ENCODE results near the gene ARIH2.

Gene ARIH2

DNA sequence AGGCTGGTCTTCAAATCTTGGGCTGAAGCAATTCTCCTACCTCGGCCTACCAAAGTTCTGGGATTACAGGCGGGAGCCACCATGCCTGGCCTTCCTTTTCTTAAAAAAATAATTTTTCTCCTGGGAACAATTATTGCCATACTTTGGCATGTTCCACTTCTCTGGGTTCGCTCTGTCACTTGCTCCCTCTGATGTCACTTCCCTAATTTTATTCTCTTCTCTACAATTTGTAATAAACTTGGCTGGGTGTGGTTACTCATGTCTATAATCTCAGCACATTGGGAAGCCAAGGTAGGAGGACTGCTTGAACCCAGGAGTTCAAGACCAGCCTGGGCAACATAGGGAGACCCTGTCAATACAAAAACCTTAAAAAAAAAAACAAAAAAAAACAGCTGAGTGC, 116.6 kb downstream of the ARIH2 start:
- TF ChIP-seq, protein P1, sequence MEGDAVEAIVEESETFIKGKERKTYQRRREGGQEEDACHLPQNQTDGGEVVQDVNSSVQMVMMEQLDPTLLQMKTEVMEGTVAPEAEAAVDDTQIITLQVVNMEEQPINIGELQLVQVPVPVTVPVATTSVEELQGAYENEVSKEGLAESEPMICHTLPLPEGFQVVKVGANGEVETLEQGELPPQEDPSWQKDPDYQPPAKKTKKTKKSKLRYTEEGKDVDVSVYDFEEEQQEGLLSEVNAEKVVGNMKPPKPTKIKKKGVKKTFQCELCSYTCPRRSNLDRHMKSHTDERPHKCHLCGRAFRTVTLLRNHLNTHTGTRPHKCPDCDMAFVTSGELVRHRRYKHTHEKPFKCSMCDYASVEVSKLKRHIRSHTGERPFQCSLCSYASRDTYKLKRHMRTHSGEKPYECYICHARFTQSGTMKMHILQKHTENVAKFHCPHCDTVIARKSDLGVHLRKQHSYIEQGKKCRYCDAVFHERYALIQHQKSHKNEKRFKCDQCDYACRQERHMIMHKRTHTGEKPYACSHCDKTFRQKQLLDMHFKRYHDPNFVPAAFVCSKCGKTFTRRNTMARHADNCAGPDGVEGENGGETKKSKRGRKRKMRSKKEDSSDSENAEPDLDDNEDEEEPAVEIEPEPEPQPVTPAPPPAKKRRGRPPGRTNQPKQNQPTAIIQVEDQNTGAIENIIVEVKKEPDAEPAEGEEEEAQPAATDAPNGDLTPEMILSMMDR (IDR thresholded peaks at IDR 0.05; ENCODE audit: low read depth, low read length, missing control alignments): no peak
- no peak for DNase-seq (ENCODE audit: low read depth)
- no peak overlapping the region for H3K4me3 ChIP-seq (ENCODE audit: low read depth, low read length)

All from GM12864 (cell line).